SK-N-SH (cell line): ENCODE measurements around the gene PHLPP1. TPM values are rescaled to one million over a fixed set of nuclear protein-coding genes. Genes with fewer than 3 reads are reported as not detected.
A peak's percentile ranks its signal among the peaks of the same experiment; 100 is the strongest.

Experiments used
- CTCF ChIA-PET: fragments of 300-600, 350-600 bp; formaldehyde crosslinking; extraction: SDS; loops from one replicate; lab custom pipeline; 2021; lab: Yijun Ruan, JAX
- POLR2A ChIA-PET: fragments of 350-600 bp; sonication (Branson Sonifier 250); formaldehyde crosslinking; extraction: SDS; loops from one replicate; lab custom pipeline; 2020; ENCODE audit warnings: antibody characterized with exemption, inconsistent platforms; lab: Yijun Ruan, JAX
- DNase-seq: peaks from one replicate; pipeline ENCODE4 v3.0.0; 2012
- H2AFZ ChIP-seq: fragments of 200-600 bp; sonication (generic); 2 replicates; pipeline ENCODE4 v1.8.1; 2016; ENCODE audit warnings: antibody characterized with exemption, mild to moderate bottlenecking, low read depth
- H3F3A ChIP-seq: fragments of 200-600 bp; sonication (generic); replicated peaks from 2 replicates; pipeline ENCODE3; 2016; ENCODE audit warnings: antibody characterized with exemption, mild to moderate bottlenecking; ENCODE audit not compliant: insufficient read depth
- H3K27ac ChIP-seq, 2 experiments: fragments of 200-500 bp in 1 of 2; fragments of 200-600 bp in 1 of 2; sonication (Bioruptor generic) in 1 of 2; sonication (generic), shearing (Covaris generic) in 1 of 2; 2 replicates each; pipeline versions ENCODE4 v1.5.1 to v1.6.1; 2014 to 2016; ENCODE audit warnings: low read depth in 2 of 2, inconsistent platforms in 1 of 2, low read length in 1 of 2, mild to moderate bottlenecking in 1 of 2, mixed read lengths in 1 of 2
- H3K27me3 ChIP-seq: fragments of 200-600 bp; sonication (generic), shearing (Covaris generic); 2 replicates; pipeline ENCODE4 v1.6.1; 2016; ENCODE audit warnings: mixed run types; ENCODE audit not compliant: insufficient read depth
- H3K36me3 ChIP-seq, 2 experiments: fragments of 200-500 bp in 1 of 2; fragments of 200-600 bp in 1 of 2; sonication (Bioruptor generic) in 1 of 2; sonication (generic) in 1 of 2; replicated peaks in 1 of 2; 2 replicates each; pipeline versions ENCODE3 to v1.5.1; 2014 to 2016; ENCODE audit warnings: low read length in 1 of 2, mild to moderate bottlenecking in 1 of 2; ENCODE audit not compliant: insufficient read depth in 2 of 2, control insufficient read depth in 1 of 2
- H3K4me1 ChIP-seq, 2 experiments: fragments of 200-500 bp in 1 of 2; fragments of 200-600 bp in 1 of 2; sonication (Bioruptor generic) in 1 of 2; sonication (generic), shearing (Covaris generic) in 1 of 2; 2 replicates each; pipeline versions ENCODE4 v1.5.1 to v1.6.1; 2014 to 2016; ENCODE audit warnings: low read depth in 1 of 2, low read length in 1 of 2, mixed run types in 1 of 2; ENCODE audit not compliant: insufficient read depth in 2 of 2, control insufficient read depth in 1 of 2
- H3K4me2 ChIP-seq: fragments of 200-600 bp; sonication (generic), shearing (Covaris generic); 2 replicates; pipeline ENCODE4 v1.6.1; 2017; ENCODE audit warnings: mixed run types
- H3K4me3 ChIP-seq, 2 experiments: fragments of 200-500 bp in 1 of 2; fragments of 200-600 bp in 1 of 2; sonication (Bioruptor generic) in 1 of 2; sonication (generic), shearing (Covaris generic) in 1 of 2; 2 replicates each; pipeline versions ENCODE4 v1.5.1 to v1.8.1; 2014 to 2016; ENCODE audit warnings: low read depth in 2 of 2, inconsistent platforms in 1 of 2, low read length in 1 of 2, mild to moderate bottlenecking in 1 of 2, mixed read lengths in 1 of 2, moderate library complexity in 1 of 2
- H3K79me2 ChIP-seq: fragments of 200-600 bp; sonication (generic); 2 replicates; pipeline ENCODE4 v1.8.1; 2017; ENCODE audit warnings: mild to moderate bottlenecking; ENCODE audit not compliant: insufficient read depth
- H3K9ac ChIP-seq: fragments of 200-600 bp; sonication (generic); 2 replicates; pipeline ENCODE4 v1.6.1; 2017; ENCODE audit warnings: mixed run types
- H3K9me2 ChIP-seq: fragments of 200-600 bp; sonication (generic); 2 replicates; pipeline ENCODE4 v1.6.1; 2017; ENCODE audit warnings: mixed run types
- H3K9me3 ChIP-seq: fragments of 200-600 bp; sonication (generic); 2 replicates; pipeline ENCODE4 v1.6.1; 2017; ENCODE audit warnings: mixed run types, mild to moderate bottlenecking, moderate library complexity
- H4K20me1 ChIP-seq: fragments of 200-600 bp; sonication (generic); 2 replicates; pipeline ENCODE4 v1.6.1; 2017; ENCODE audit warnings: mild to moderate bottlenecking, mixed run types; ENCODE audit not compliant: insufficient read depth
- CTCF ChIP-seq: fragments of 200-600 bp; sonication (generic); IDR thresholded peaks from 2 replicates; pipeline ENCODE4 v1.6.1; 2017; ENCODE audit warnings: antibody characterized with exemption, mild to moderate bottlenecking, moderate library complexity
- ELF1 ChIP-seq: IDR thresholded peaks from 2 replicates; pipeline ENCODE4 v1.4.0; 2012
- EP300 ChIP-seq, 2 experiments: IDR thresholded peaks; 2 replicates each; pipeline versions ENCODE4 v1.4.0 to v1.6.1; 2012; ENCODE audit warnings: borderline replicate concordance in 1 of 2, low read depth in 1 of 2, low read length in 1 of 2
- FOXJ3 ChIP-seq: sonication (generic); formaldehyde crosslinking; IDR thresholded peaks from 2 replicates; pipeline ENCODE4 v1.5.1; 2020; ENCODE audit warnings: mild to moderate bottlenecking, missing genetic modification reagents
- FOXM1 ChIP-seq: IDR thresholded peaks from 2 replicates; pipeline ENCODE4 v1.4.0; 2012; ENCODE audit warnings: low read depth, mild to moderate bottlenecking
- GABPA ChIP-seq: IDR thresholded peaks from 2 replicates; pipeline ENCODE4 v1.4.0; 2012; ENCODE audit warnings: low read depth, mild to moderate bottlenecking
- GATA2 ChIP-seq: sonication (generic); formaldehyde crosslinking; IDR thresholded peaks from 2 replicates; pipeline ENCODE4 v1.5.0; 2020; ENCODE audit warnings: mild to moderate bottlenecking, missing genetic modification reagents
- JUND ChIP-seq: IDR thresholded peaks from 2 replicates; pipeline ENCODE4 v1.4.0; 2012
- PBX3 ChIP-seq: IDR thresholded peaks from 2 replicates; pipeline ENCODE4; 2012
- RCOR1 ChIP-seq: fragments of 150-350 bp; IDR thresholded peaks from 2 replicates; pipeline ENCODE4 v1.6.1; 2017; ENCODE audit warnings: antibody characterized with exemption, low read length
- REST ChIP-seq: IDR thresholded peaks from 2 replicates; pipeline ENCODE4 v1.6.1; 2012; ENCODE audit warnings: mild to moderate bottlenecking, low read depth, low read length, moderate library complexity
- RFX5 ChIP-seq: IDR thresholded peaks from 2 replicates; pipeline ENCODE4 v1.6.1; 2012; ENCODE audit warnings: mild to moderate bottlenecking, improper control_type of control experiment, low read length
- SMC3 ChIP-seq: IDR thresholded peaks from 2 replicates; pipeline ENCODE4 v1.6.1; 2012; ENCODE audit warnings: low read depth, low read length, improper control_type of control experiment
- TCF12 ChIP-seq: IDR thresholded peaks from 2 replicates; pipeline ENCODE4 v1.4.0; 2012
- TEAD4 ChIP-seq: IDR thresholded peaks from 2 replicates; pipeline ENCODE4 v1.4.0; 2012; ENCODE audit warnings: mild to moderate bottlenecking, borderline replicate concordance; ENCODE audit not compliant: insufficient read depth
- YY1 ChIP-seq: IDR thresholded peaks from 2 replicates; pipeline ENCODE4 v1.4.0; 2012; ENCODE audit warnings: low read depth, mild to moderate bottlenecking
- WGBS: methylation state at CpG from one replicate; pipeline ENCODE4 v1.1.6; 2017; ENCODE audit warnings: low lambda C conversion rate; 5-methylcytosine and 5-hydroxymethylcytosine counted together
- polyA plus RNA-seq, 3 experiments: library from polyadenylated mRNA; depleted of rRNA; stranded (reverse); fragments of >200 nt; gene quantifications; 2 replicates each; pipeline ENCODE4 v1.2.3, GENCODE V29; 2012

Gene PHLPP1
- polyA plus RNA-seq, 1 of the 3 experiments (the other 2 are of a cell fraction) = 4.6 TPM

DNA sequence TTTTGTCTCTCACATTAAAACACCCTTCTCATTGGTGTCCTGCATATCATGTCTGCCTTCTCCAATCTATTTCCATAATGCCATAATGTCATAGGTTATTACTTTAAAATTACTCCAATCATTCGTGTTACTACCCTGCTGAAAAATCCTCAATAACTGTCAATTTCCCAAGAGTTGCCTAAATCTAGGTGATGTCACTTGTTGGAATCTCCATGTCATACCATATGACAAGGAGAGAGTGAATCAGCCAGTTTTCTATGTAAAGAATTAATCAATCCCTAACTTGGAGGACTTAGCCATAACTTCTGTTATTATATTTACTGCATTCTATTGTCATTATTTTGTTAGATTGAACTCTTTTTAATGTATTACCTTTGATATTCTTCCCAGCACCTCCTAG lies 62.5 kb downstream of the PHLPP1 start (continued):
- no peak for TF ChIP-seq FOXM1
- TF ChIP-seq, all 33 proteins: peak for 0

DNA sequence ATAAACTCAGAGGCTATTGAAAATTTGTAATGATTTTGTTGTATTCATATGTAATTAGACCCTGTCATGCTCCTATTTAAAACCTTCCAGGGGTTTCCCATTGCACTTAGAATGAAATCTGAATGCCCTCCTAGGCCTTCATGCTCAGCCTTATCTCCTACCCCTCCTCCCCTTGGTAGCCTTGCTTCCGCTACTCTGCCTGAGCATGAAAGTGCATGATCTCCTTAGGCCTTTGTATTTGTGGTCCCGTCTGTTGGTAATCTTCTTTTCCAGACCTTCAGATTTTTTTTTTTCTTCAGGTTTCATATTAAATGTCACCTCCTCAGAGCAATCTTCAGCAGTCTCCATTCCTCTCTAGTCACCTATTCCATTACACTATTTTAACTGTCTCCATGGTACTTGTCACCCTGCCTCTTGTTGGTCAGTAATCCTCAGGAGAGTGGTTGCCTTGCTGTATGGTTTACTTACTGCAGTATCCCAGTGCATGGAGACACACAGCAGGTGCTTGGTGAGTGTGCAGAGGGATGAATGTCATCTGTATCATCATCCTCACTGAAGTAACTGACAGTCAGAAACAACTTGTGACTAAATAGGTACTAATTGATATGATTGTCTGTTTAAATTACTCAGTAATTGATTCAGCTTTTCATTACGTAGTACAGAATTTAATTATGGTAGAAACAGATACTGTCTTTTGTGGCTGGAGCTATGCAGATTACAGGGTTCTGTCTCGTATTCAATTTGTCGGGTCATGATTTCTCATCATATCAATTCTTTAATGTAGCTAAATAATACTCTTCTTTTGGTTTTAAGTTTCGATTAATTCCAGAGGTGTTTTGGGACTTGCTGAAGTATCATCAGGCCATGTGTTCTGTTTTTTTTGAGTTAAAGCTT lies 63.9 kb downstream of the PHLPP1 start:
- no peaks in the 10 kb centered on the region for H3K36me3 ChIP-seq
- no peaks in the 10 kb centered on the region for H4K20me1 ChIP-seq
- no peak overlapping the region for H2AFZ ChIP-seq
- H3K9me2 ChIP-seq = no peaks in the 10 kb centered on the region
- DNase-seq = no peak
- ChIA-PET POLR2A (no interaction called here), CTCF (no interaction called here)
- no peak overlapping the region for H3K9ac ChIP-seq
- H3K79me2 ChIP-seq = peaks cover 25% of the 10 kb centered on the region; the same call in 1 of the 2 replicates
- H3K27me3 ChIP-seq = no peaks in the 10 kb centered on the region
- TF ChIP-seq TCF12 = no peak
- no peak for TF ChIP-seq EP300 (IDR thresholded peaks at IDR 0.05; ENCODE audit: borderline replicate concordance in 1 of 2, low read depth in 1 of 2, low read length in 1 of 2)
- 0 out of 2 replicates have a peak, but pooled peaks have one; percentile 25 for TF ChIP-seq GATA2 (CRISPR knock-in tag)
- TF ChIP-seq RCOR1 = peak; percentile 39; the same call in 1 of the 2 replicates
- H3K9me3 ChIP-seq = no peaks in the 10 kb centered on the region
- H3F3A ChIP-seq = peaks cover 20% of the 10 kb centered on the region
- WGBS = 86% methylated on average over 6 of the region's 6 CpGs
- no peak overlapping the region for H3K27ac ChIP-seq
- H3K4me1 ChIP-seq = peaks cover 2 to 17% of the 10 kb centered on the region in 2 experiments
- no peak overlapping the region for H3K4me2 ChIP-seq
- H3K4me3 ChIP-seq = no peak overlapping the region

GRCh38 chr18:62781262-62781661 lies 65.9 kb downstream of the PHLPP1 start:
- Histone ChIP-seq H3K9ac (peak overlapping the region; percentile 37; the same call in 1 of the 2 replicates), H2AFZ (no peak overlapping the region), H3F3A (peaks cover 22% of the 10 kb centered on the region), H3K4me3 (no peak overlapping the region), H3K9me3 (no peaks in the 10 kb centered on the region), H3K79me2 (peaks cover 36% of the 10 kb centered on the region; the same call in 1 of the 2 replicates), H3K4me1 (peaks cover 4 to 32% of the 10 kb centered on the region in 2 experiments), H3K27ac (peak overlapping the region in 1 of 2 experiments; percentile 79; a peak in 2 of 4 replicates), H3K36me3 (no peaks in the 10 kb centered on the region), H3K4me2 (peak overlapping the region; percentile 50; the same call in 1 of the 2 replicates), H4K20me1 (no peaks in the 10 kb centered on the region), H3K27me3 (no peaks in the 10 kb centered on the region), H3K9me2 (no peaks in the 10 kb centered on the region)
- ChIA-PET POLR2A (no interaction called here), CTCF (no interaction called here)
- 98% methylated on average over 3 of the region's 3 CpGs for WGBS
- TF ChIP-seq FOXM1 (no peak), TEAD4 (no peak), CTCF (no peak), GABPA (no peak), YY1 (no peak), SMC3 (no peak), FOXJ3 (no peak), ELF1 (no peak), PBX3 (no peak), JUND (no peak), REST (no peak), RFX5 (no peak)
- no peak for DNase-seq
